GM21390 (cell line): ENCODE data around the gene TASP1.

Experiments used
- ATAC-seq: cut with Tn5 transposase; IDR thresholded peaks from one replicate; pipeline ENCODE4 v1.9.1; 2021; ENCODE audit not compliant: unreplicated experiment

TASP1 gene

GRCh38 chr20:13447385-13448180 is 191.1 kb downstream of the TASP1 start:
- ATAC-seq, result no peak

GRCh38 chr20:13443690-13444089 is 195.0 kb downstream of the TASP1 start:
- ATAC-seq, result no peak

GRCh38 chr20:13442986-13443385 is 195.7 kb downstream of the TASP1 start:
- ATAC-seq, result no peak

- ATAC-seq, result no peak
These were observed 197.3 kb downstream of the TASP1 start for GRCh38 chr20:13441388-13441787.

- ATAC-seq, result no peak
These were observed 202.2 kb downstream of the TASP1 start for GRCh38 chr20:13436530-13436929.

GRCh38 chr20:13432126-13432525 is 206.6 kb downstream of the TASP1 start:
- ATAC-seq, result no peak

GRCh38 chr20:13430346-13431002 is 208.3 kb downstream of the TASP1 start:
- no peak for ATAC-seq

GRCh38 chr20:13428684-13429083 is 210.0 kb downstream of the TASP1 start:
- ATAC-seq, result no peak

GRCh38 chr20:13426870-13427269 is 211.9 kb downstream of the TASP1 start:
- ATAC-seq, result no peak

- ATAC-seq, result no peak
These were observed 213.2 kb downstream of the TASP1 start for GRCh38 chr20:13425381-13426135.

GRCh38 chr20:13424174-13424833 is 214.4 kb downstream of the TASP1 start:
- ATAC-seq, result no peak

- ATAC-seq, result no peak
These were observed 215.1 kb downstream of the TASP1 start for GRCh38 chr20:13423472-13424173.

- ATAC-seq, result no peak
These were observed 216.1 kb downstream of the TASP1 start for GRCh38 chr20:13422637-13423036.

- ATAC-seq, result no peak
These were observed 218.1 kb downstream of the TASP1 start for GRCh38 chr20:13420625-13421024.

GRCh38 chr20:13419477-13419876 is 219.3 kb downstream of the TASP1 start:
- ATAC-seq, result no peak

GRCh38 chr20:13418263-13419229 is 220.2 kb downstream of the TASP1 start:
- no peak for ATAC-seq

- ATAC-seq, result no peak
These were observed 222.2 kb downstream of the TASP1 start for GRCh38 chr20:13416531-13416930.

- ATAC-seq, result no peak
These were observed 225.8 kb downstream of the TASP1 start for GRCh38 chr20:13412806-13413445.

GRCh38 chr20:13404293-13404692 is 234.4 kb downstream of the TASP1 start:
- no peak for ATAC-seq
